HK-2 (cell line): Measurements from ENCODE around the gene KRTAP12-2.

Experiments
- DNase-seq: peaks from one replicate; pipeline ENCODE4 v3.0.0-alpha.2; 2018; ENCODE audit not compliant: unreplicated experiment

Gene KRTAP12-2

GRCh38 chr21:44626673-44627143 is 40.0 kb downstream of the KRTAP12-2 start, which contains the start of gene KRTAP10-9:
TSS of gene KRTAP10-9 (plus strand) at chr21:44627093. CDS start at chr21:44627172, 79 bp downstream.
- no peak for DNase-seq

- DNase-seq: no peak
These were observed 40.5 kb downstream of the KRTAP12-2 start for GRCh38 chr21:44626262-44626661.

GRCh38 chr21:44625756-44626155 is 41.0 kb downstream of the KRTAP12-2 start:
- no peak for DNase-seq

- DNase-seq: no peak
These were observed 43.2 kb downstream of the KRTAP12-2 start for GRCh38 chr21:44623575-44623974.

- no peak for DNase-seq
These were observed 46.8 kb downstream of the KRTAP12-2 start for GRCh38 chr21:44619886-44620285.

- no peak for DNase-seq
These were observed 47.8 kb downstream of the KRTAP12-2 start for GRCh38 chr21:44618909-44619308.

GRCh38 chr21:44618504-44618903 is 48.2 kb downstream of the KRTAP12-2 start:
- DNase-seq: no peak

- DNase-seq: no peak
These were observed 49.6 kb downstream of the KRTAP12-2 start for GRCh38 chr21:44617071-44617501.

- no peak for DNase-seq
These were observed 50.2 kb downstream of the KRTAP12-2 start for GRCh38 chr21:44616591-44616926.
